C4-2B (cell line): ENCODE data around the gene OR51M1.

Source experiments
- ZFX ChIP-seq: fragments of 450-650 bp; IDR thresholded peaks from 2 replicates; pipeline ENCODE4 v1.6.1; 2017
- TF ChIP-seq, protein P1 (sequence below): fragments of 450-650 bp; conservative IDR thresholded peaks from 2 replicates; pipeline ENCODE4 v1.5.1; 2017; ENCODE audit warnings: mild to moderate bottlenecking

DNA sequence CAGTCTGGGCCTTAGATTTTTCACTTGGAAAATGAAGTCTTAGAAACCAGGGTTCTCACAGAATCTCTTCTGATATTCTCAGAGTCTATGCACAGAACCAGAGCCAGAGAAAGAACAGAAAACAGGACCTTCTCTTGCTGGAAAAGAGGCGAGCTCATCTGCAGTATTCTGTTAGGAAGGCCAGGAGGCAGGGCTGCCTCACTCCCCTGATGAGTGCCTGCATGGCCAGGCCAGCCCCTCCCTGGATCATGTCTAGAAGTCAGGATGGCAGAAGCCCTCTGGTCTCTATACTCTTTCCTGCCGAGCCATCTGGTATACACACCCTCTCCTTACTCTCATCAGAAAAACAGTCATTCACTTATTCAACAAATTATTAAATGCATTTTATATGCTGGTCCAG is 723 bp downstream of the OR51M1 start:
- TF ChIP-seq, protein P1, sequence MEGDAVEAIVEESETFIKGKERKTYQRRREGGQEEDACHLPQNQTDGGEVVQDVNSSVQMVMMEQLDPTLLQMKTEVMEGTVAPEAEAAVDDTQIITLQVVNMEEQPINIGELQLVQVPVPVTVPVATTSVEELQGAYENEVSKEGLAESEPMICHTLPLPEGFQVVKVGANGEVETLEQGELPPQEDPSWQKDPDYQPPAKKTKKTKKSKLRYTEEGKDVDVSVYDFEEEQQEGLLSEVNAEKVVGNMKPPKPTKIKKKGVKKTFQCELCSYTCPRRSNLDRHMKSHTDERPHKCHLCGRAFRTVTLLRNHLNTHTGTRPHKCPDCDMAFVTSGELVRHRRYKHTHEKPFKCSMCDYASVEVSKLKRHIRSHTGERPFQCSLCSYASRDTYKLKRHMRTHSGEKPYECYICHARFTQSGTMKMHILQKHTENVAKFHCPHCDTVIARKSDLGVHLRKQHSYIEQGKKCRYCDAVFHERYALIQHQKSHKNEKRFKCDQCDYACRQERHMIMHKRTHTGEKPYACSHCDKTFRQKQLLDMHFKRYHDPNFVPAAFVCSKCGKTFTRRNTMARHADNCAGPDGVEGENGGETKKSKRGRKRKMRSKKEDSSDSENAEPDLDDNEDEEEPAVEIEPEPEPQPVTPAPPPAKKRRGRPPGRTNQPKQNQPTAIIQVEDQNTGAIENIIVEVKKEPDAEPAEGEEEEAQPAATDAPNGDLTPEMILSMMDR = no peak
- TF ChIP-seq ZFX = no peak
